ENCODE data around the gene APOBEC4. TPM values are rescaled to one million over a fixed set of nuclear protein-coding genes. Genes with fewer than 3 reads are reported as not detected.
A peak's percentile ranks its signal among the peaks of the same experiment; 100 is the strongest.

APOBEC4 gene
- total and polyA plus RNA-seq, 2 of the 13 experiments (the other 11 are each of a cell fraction or from before 2014, with no cell fraction given), result not detected

GRCh38 chr1:183638649-183639387 is 14.3 kb downstream of the APOBEC4 start:
- no TSS peak for BruUV-seq (replicated peaks)
- Histone ChIP-seq H3K36me3 (replicated peaks in 1 of 2; ENCODE audit: control insufficient read depth in 1 of 2, insufficient read depth in 2 of 2, low read length in 2 of 2) (no peaks in the 10 kb centered on the region), H4K20me1 (ENCODE audit: insufficient read depth, low read length) (no peaks in the 10 kb centered on the region; the same call in 1 of the 2 replicates), H3K27ac (ENCODE audit: extremely low read length, insufficient read depth, low read length) (no peak overlapping the region), H3K9me3 (ENCODE audit: low read length) (no peaks in the 10 kb centered on the region), H3K27me3 (ENCODE audit: control insufficient read depth in 1 of 2, insufficient read depth in 2 of 2, low read length in 2 of 2) (no peaks in the 10 kb centered on the region), H3K4me2 (ENCODE audit: low read depth, low read length) (0 out of 2 replicates have a peak overlapping the region, but pooled peaks have one; percentile 5), H2AFZ (ENCODE audit: low read length) (no peak overlapping the region), H3K79me2 (ENCODE audit: insufficient read depth, low read length) (peaks cover 36% of the 10 kb centered on the region), H3K4me1 (ENCODE audit: insufficient read depth, low read length) (peaks cover 56% of the 10 kb centered on the region), H3K9ac (ENCODE audit: insufficient read depth, low read depth, low read length) (no peak overlapping the region), H3K4me3 (replicated peaks in 1 of 3; ENCODE audit: insufficient read depth in 1 of 3, low read depth in 2 of 3, low read length in 3 of 3) (no peak overlapping the region)
- no peak for TF ChIP-seq ZNF781 (CRISPR knock-in tag; IDR thresholded peaks at IDR 0.05; ENCODE audit: borderline replicate concordance, not compliant biosample characterization)
- TF ChIP-seq ZNF460 (CRISPR knock-in tag; IDR thresholded peaks at IDR 0.05; ENCODE audit: borderline replicate concordance), result peak; percentile 50; the same call in 1 of the 2 replicates
- ChIA-PET CTCF (ENCODE audit: low intra/inter-chr PET ratio, low total read pairs) (no interaction called here), POLR2A (no interaction called here)
- in situ Hi-C loops (cut with HindIII; ENCODE audit: extremely low pct_ligation_motif_present, low pct_unique_long_range_greater_than_20kb), result no loop called here
- 93% methylated on average over 7 of the region's 7 CpGs for WGBS (ENCODE audit: low lambda C conversion rate)
- intact Hi-C loops (cut with micrococcal nuclease; ENCODE audit: unreplicated experiment), result loop anchor here (5.0 to 10.0 kb wide), 4 partner anchors 46 to 278 kb away; partner anchors contain the start of gene SMG7
- DNase-seq (ENCODE audit: low spot score) (no peak), FAIRE-seq (no peak), ATAC-seq (no peak)

- TSS peak; percentile 80 for BruUV-seq (replicated peaks)
- Histone ChIP-seq H3K27me3 (ENCODE audit: control insufficient read depth in 1 of 2, insufficient read depth in 2 of 2, low read length in 2 of 2) (no peaks in the 10 kb centered on the region), H3K36me3 (replicated peaks in 1 of 2; ENCODE audit: control insufficient read depth in 1 of 2, insufficient read depth in 2 of 2, low read length in 2 of 2) (no peaks in the 10 kb centered on the region), H3K9me3 (ENCODE audit: low read length) (no peaks in the 10 kb centered on the region), H3K4me1 (ENCODE audit: insufficient read depth, low read length) (peaks cover 76% of the 10 kb centered on the region), H3K4me3 (replicated peaks in 1 of 3; ENCODE audit: insufficient read depth in 1 of 3, low read depth in 2 of 3, low read length in 3 of 3) (peak overlapping the region; percentile 89 to 97 (median 91); a peak in 5 of 6 replicates), H3K79me2 (ENCODE audit: insufficient read depth, low read length) (peaks cover 47% of the 10 kb centered on the region), H2AFZ (ENCODE audit: low read length) (peak overlapping the region; percentile 3), H3K27ac (ENCODE audit: extremely low read length, insufficient read depth, low read length) (peak overlapping the region; percentile 84), H4K20me1 (ENCODE audit: insufficient read depth, low read length) (peaks cover 2% of the 10 kb centered on the region; the same call in 1 of the 2 replicates), H3K9ac (ENCODE audit: insufficient read depth, low read depth, low read length) (0 out of 2 replicates have a peak overlapping the region, but pooled peaks have one; percentile 27), H3K4me2 (ENCODE audit: low read depth, low read length) (peak overlapping the region; percentile 79)
- TF ChIP-seq JDP2 (CRISPR knock-in tag; IDR thresholded peaks at IDR 0.05; ENCODE audit: borderline replicate concordance) (no peak), ZNF101 (CRISPR knock-in tag; IDR thresholded peaks at IDR 0.05; ENCODE audit: borderline replicate concordance, low read depth) (no peak), ELF1 (CRISPR knock-in tag; IDR thresholded peaks at IDR 0.05) (no peak), CHD4 (IDR thresholded peaks at IDR 0.05; ENCODE audit: borderline replicate concordance, low read length) (no peak), HNF4A (CRISPR knock-in tag; IDR thresholded peaks at IDR 0.05) (0 out of 2 replicates have a peak, but pooled peaks have one; percentile 4), ZNF276 (CRISPR knock-in tag; IDR thresholded peaks at IDR 0.05; ENCODE audit: low read depth) (no peak)
- FAIRE-seq (no peak), ATAC-seq (no peak), DNase-seq (ENCODE audit: low spot score) (no peak)
- POLR2A ChIA-PET, result no interaction called here
- in situ Hi-C loops (cut with HindIII; ENCODE audit: extremely low pct_ligation_motif_present, low pct_unique_long_range_greater_than_20kb) (no loop called here), intact Hi-C loops (cut with micrococcal nuclease; ENCODE audit: unreplicated experiment) (loop anchor here (5.0 to 10.0 kb wide), 4 partner anchors 48 to 281 kb away; partner anchors contain the start of gene SMG7)
- under 1% methylated on average over 5 of the region's 5 CpGs for WGBS (ENCODE audit: low lambda C conversion rate)
- CTCF ChIA-PET (ENCODE audit: low intra/inter-chr PET ratio, low total read pairs), result no interaction called here
Observed at GRCh38 chr1:183636783-183637182, 16.3 kb downstream of the APOBEC4 start.
